Vagina (tissue), 2 donors: ENCODE results near the gene WNT2B. TPM values are rescaled to one million over a fixed set of nuclear protein-coding genes. Genes with fewer than 3 reads are reported as not detected.

Experiments used
- DNase-seq, 2 donors: peaks; one replicate each; pipeline ENCODE4 v3.0.0-alpha.2; 2017; ENCODE audit errors: extremely low spot score in 2 of 2
- H3K27ac ChIP-seq: fragments of 200-600 bp; sonication (generic); one replicate; pipeline ENCODE4 v1.5.1; 2019
- H3K27me3 ChIP-seq: fragments of 200-600 bp; sonication (generic); one replicate; pipeline ENCODE4 v1.5.1; 2019
- H3K36me3 ChIP-seq, 2 donors: fragments of 200-600 bp; sonication (generic); one replicate each; pipeline ENCODE4 v1.5.1; 2017 to 2019
- H3K4me1 ChIP-seq: fragments of 200-600 bp; sonication (generic); one replicate; pipeline ENCODE4 v1.5.1; 2019
- H3K4me3 ChIP-seq, 2 donors: fragments of 200-600 bp; sonication (generic); 1 replicate in 1 of 2; 2 replicates in 1 of 2; pipeline ENCODE4 v1.5.1; 2016 to 2019
- H3K9me3 ChIP-seq: fragments of 200-600 bp; sonication (generic); one replicate; pipeline ENCODE4 v1.5.1; 2019
- POLR2A ChIP-seq, 2 donors: fragments of 450-650 bp; IDR thresholded peaks; one replicate each; pipeline ENCODE4 v1.6.1; 2017; ENCODE audit warnings: antibody characterized with exemption in 2 of 2, mild to moderate bottlenecking in 2 of 2, moderate library complexity in 2 of 2
- POLR2AphosphoS5 ChIP-seq, 2 donors: sonication (generic); formaldehyde crosslinking; IDR thresholded peaks; one replicate each; pipeline ENCODE4 v1.9.0; 2017; ENCODE audit warnings: antibody characterized with exemption in 2 of 2, mild to moderate bottlenecking in 2 of 2, low read depth in 1 of 2; ENCODE audit not compliant: insufficient read depth in 1 of 2
- intact Hi-C: fragments of 100-400 bp; cut with DNase I; formaldehyde crosslinking; loops from one replicate; pipeline ENCODE4 v1.15.1; 2023
- total RNA-seq: library from RNA; depleted of rRNA; stranded (reverse); fragments of >200 nt; gene quantifications from one replicate; pipeline ENCODE4 v1.2.3, GENCODE V29; 2016
- TF ChIP-seq, protein P1 (sequence below), 3 experiments: fragments of 450-650 bp in 2 of 3; fragments of 200-600 bp in 1 of 3; sonication (generic) in 1 of 3; IDR thresholded peaks; one replicate each; pipeline ENCODE4 v1.5.1; 2017 to 2019; ENCODE audit warnings: antibody characterized with exemption in 3 of 3, mild to moderate bottlenecking in 2 of 3, moderate library complexity in 2 of 3

The WNT2B gene
- total RNA-seq, 1 donor from 2014 or later: 16.0 TPM

DNA sequence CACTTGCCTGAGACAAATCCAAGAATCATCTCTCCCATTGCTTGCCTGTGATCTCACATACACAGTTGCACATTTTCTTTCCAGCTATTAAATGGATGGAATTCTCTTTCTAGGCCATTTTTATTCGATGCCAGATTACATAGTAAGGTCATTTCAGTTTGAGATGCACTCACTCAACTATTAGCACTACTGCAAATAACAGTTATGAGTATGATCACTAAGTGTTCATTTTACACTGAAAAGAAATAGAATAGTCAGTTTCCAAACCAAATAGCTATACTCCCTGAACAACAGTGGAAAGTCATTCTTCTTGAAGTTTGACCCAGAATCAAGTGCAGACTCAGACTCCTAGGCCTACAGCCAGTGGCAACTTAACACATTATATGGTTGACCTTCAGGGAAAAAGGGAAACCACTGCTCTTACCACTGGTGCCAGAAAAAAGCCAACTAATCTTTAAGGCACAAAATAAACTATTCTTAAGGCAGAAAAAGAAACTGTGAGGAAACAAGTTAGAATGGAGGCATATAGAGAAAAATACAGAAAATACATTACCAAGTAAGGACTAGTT, 31.5 kb downstream of the WNT2B start:
- Histone ChIP-seq H3K36me3 (peaks cover 0 to 9% of the 10 kb centered on the region in 2 donors), H3K4me3 (no peak overlapping the region), H3K4me1 (peaks cover 12% of the 10 kb centered on the region), H3K27ac (no peak overlapping the region), H3K27me3 (no peaks in the 10 kb centered on the region), H3K9me3 (no peaks in the 10 kb centered on the region)
- intact Hi-C loops: no loop called here
- TF ChIP-seq POLR2AphosphoS5 (IDR thresholded peaks at IDR 0.05; ENCODE audit: insufficient read depth in 1 of 2, low read depth in 1 of 2) (no peak), POLR2A (IDR thresholded peaks at IDR 0.05) (no peak)
- TF ChIP-seq, protein P1, sequence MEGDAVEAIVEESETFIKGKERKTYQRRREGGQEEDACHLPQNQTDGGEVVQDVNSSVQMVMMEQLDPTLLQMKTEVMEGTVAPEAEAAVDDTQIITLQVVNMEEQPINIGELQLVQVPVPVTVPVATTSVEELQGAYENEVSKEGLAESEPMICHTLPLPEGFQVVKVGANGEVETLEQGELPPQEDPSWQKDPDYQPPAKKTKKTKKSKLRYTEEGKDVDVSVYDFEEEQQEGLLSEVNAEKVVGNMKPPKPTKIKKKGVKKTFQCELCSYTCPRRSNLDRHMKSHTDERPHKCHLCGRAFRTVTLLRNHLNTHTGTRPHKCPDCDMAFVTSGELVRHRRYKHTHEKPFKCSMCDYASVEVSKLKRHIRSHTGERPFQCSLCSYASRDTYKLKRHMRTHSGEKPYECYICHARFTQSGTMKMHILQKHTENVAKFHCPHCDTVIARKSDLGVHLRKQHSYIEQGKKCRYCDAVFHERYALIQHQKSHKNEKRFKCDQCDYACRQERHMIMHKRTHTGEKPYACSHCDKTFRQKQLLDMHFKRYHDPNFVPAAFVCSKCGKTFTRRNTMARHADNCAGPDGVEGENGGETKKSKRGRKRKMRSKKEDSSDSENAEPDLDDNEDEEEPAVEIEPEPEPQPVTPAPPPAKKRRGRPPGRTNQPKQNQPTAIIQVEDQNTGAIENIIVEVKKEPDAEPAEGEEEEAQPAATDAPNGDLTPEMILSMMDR (IDR thresholded peaks at IDR 0.05): no peak
- no peak for DNase-seq

DNA sequence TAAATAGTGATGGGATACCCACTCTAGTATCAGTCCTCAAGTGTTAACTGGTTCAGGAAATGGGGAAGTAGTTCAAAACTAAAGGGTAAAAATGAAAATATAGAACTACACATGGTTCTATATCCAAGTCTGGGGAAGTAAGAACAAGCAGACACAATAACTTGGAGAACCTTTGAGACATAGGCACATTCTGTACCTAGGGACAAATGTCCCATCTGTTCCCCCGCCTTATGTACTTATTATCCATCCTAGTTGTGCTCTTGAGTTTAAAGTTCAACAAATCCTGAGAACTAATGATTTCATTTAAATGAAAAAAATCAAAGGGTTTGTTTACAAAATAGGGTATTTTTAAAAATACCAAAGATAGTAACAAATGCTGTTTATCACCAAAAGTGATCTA, 32.5 kb downstream of the WNT2B start:
- no peaks in the 10 kb centered on the region for H3K9me3 ChIP-seq
- H3K4me1 ChIP-seq: peaks cover 12% of the 10 kb centered on the region
- no peak overlapping the region for H3K4me3 ChIP-seq
- TF ChIP-seq POLR2AphosphoS5 (IDR thresholded peaks at IDR 0.05; ENCODE audit: insufficient read depth in 1 of 2, low read depth in 1 of 2): no peak
- TF ChIP-seq POLR2A (IDR thresholded peaks at IDR 0.05): no peak
- peaks cover 0 to 7% of the 10 kb centered on the region in 2 donors for H3K36me3 ChIP-seq
- H3K27me3 ChIP-seq: no peaks in the 10 kb centered on the region
- intact Hi-C loops: no loop called here
- no peak overlapping the region for H3K27ac ChIP-seq
- no peak for DNase-seq

DNA sequence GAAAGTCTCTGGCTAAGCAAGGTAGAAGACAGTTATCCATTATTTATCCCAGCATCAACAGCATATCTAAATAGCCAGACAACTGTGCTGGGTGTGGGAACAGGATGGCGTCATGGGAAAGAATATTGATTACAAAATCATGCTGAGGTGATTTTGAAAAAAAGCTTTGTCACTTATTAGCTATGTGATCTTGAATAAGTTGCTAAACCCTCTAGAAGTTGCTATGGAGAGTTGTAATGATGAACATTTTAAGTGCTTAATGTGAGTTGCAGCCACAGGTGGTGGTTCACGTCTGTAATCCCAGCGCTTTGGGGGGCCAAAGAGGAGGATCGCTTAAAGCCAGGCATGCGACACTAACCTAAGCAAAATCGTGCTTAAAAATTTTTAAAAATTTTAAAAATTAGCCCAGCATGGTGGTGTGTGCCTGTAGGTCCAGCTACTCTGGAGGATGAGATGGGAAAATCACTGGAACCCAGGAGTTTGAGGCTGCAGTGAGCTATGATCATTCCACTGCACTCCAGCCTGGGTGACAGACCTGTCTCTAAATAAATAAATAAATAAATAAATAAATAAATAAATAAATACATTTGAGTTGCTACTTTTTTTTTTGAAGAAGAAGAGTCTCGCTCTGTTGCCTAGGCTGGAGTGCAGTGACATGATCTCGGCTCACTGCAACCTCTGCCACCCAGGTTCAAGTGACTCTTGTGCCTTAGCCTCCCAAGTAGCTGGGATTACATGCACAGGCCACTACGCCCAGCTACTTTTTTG, 33.6 kb downstream of the WNT2B start:
- peaks cover 12% of the 10 kb centered on the region for H3K4me1 ChIP-seq
- no peak overlapping the region for H3K4me3 ChIP-seq
- TF ChIP-seq POLR2A (IDR thresholded peaks at IDR 0.05): no peak
- TF ChIP-seq, protein P1 (IDR thresholded peaks at IDR 0.05): no peak
- TF ChIP-seq POLR2AphosphoS5 (IDR thresholded peaks at IDR 0.05; ENCODE audit: insufficient read depth in 1 of 2, low read depth in 1 of 2): no peak
- no peaks in the 10 kb centered on the region for H3K27me3 ChIP-seq
- no peak for DNase-seq
- no peaks in the 10 kb centered on the region for H3K9me3 ChIP-seq
- intact Hi-C loops: no loop called here
- peaks cover 0 to 7% of the 10 kb centered on the region in 2 donors for H3K36me3 ChIP-seq
- H3K27ac ChIP-seq: no peak overlapping the region

DNA sequence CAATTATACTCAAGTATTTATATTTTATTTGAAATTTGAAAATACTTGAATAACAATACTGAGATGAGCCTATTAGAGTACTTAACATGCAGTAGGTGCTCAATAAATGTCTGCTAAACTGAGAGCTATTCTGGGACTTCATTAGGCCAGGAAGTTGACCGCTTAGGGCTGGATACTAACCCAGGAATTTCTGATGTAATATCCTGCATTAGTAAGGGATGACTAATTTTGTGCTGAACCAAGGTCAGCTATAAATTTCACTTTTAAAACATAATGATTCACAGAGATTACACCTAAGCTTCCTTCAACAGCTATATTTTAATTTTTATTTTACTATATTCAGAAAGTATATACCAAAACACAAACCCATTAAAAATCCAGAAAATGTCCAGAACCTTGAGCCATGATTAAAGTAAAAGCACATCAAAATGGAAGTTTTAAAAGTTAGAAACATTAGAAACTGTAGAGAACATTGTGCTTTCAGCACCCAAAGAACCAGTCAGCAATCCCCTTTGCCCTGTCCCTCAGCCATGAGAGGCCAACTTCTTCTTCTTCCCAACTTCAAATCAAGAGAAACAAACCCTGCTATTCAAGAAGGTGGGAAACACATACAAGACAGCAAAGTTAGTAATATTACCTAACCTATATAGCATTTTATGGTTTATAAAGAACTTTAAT, 35.4 kb downstream of the WNT2B start:
- no peak for DNase-seq
- intact Hi-C loops: no loop called here
- Histone ChIP-seq H3K27me3 (no peaks in the 10 kb centered on the region), H3K4me1 (peaks cover 12% of the 10 kb centered on the region), H3K36me3 (peaks cover 0 to 13% of the 10 kb centered on the region in 2 donors), H3K27ac (peak overlapping the region; percentile 66), H3K4me3 (no peak overlapping the region), H3K9me3 (no peaks in the 10 kb centered on the region)
- TF ChIP-seq, protein P1 (IDR thresholded peaks at IDR 0.05): no peak
- TF ChIP-seq POLR2AphosphoS5 (IDR thresholded peaks at IDR 0.05; ENCODE audit: insufficient read depth in 1 of 2, low read depth in 1 of 2) (peak in 1 of 2 donors; percentile 76), POLR2A (IDR thresholded peaks at IDR 0.05) (no peak)

DNA sequence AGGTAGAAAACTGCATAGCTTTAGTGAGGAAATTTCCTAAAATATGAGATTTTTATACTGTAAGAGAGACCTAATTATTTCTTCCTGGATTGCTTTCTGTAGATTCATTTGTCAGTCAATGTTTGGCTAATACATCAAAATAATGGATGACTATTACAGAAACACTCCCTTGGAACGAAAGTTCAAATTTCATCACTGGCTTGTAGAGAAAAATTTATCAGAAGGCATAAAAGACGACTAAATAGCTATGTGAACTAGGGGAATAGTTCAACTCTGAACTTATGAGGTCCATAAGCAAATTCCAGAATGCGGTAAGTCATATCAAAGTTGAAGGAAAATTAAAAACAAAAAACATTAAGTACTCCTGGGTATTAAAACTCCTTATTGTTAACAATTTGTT, 36.0 kb downstream of the WNT2B start:
- peaks cover 0 to 13% of the 10 kb centered on the region in 2 donors for H3K36me3 ChIP-seq

More for the DNA sequence above, 36.0 kb downstream of the WNT2B start:
- peak overlapping the region; percentile 66 for H3K27ac ChIP-seq
- H3K4me1 ChIP-seq: peaks cover 12% of the 10 kb centered on the region
- no peaks in the 10 kb centered on the region for H3K27me3 ChIP-seq
- no peak overlapping the region for H3K4me3 ChIP-seq
- TF ChIP-seq, protein P1 (IDR thresholded peaks at IDR 0.05): no peak
- no peak for TF ChIP-seq POLR2A (IDR thresholded peaks at IDR 0.05)
- no peak for TF ChIP-seq POLR2AphosphoS5 (IDR thresholded peaks at IDR 0.05; ENCODE audit: insufficient read depth in 1 of 2, low read depth in 1 of 2)
- no peak for DNase-seq
- intact Hi-C loops: no loop called here
- no peaks in the 10 kb centered on the region for H3K9me3 ChIP-seq
